Astrocyte of the spinal cord (primary cell): ENCODE data around the gene HSD17B11.
"Not testable (repeated sequence)": the region's sequence is repeated elsewhere in the genome, so short reads cannot be mapped to it uniquely, and the experiment has no call there.

Experiments
- DNase-seq: peaks from one replicate; pipeline ENCODE4 v3.0.0; 2011; ENCODE audit warnings: low read depth, low spot score
- H3K4me3 ChIP-seq: 2 replicates; pipeline ENCODE4 v1.5.1; 2011; ENCODE audit warnings: low read depth, mild to moderate bottlenecking, low read length, moderate library complexity
- in situ Hi-C: cut with HindIII; loops from 2 replicates; pipeline ENCODE4 v1.10.0; 2017; ENCODE audit warnings: low sequenced_read_pairs
- TF ChIP-seq, protein P1 (sequence below): IDR thresholded peaks from 2 replicates; pipeline ENCODE4 v1.5.1; 2012; ENCODE audit warnings: low read depth, mild to moderate bottlenecking, low read length, inconsistent platforms

Gene HSD17B11

DNA sequence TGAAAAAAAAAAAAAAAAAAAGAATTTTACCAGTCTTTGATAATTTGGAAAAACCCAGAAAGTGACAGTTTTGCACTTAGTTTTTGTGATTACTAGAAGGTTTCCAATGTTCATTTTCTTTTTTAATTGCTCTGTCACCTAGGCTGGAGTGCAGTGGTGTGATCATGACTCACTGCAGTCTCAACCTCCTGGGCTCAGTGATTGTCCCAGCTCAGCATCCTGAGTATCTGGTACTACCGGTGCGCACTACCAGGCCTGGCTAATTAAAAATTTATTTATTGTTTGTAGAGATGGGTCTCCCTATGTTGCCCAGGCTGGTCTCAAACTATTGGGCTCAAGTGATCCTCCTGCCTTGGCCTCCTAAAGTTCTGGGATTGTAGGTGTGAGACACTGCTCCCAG lies 34.7 kb upstream of the HSD17B11 start:
- in situ Hi-C loops: no loop called here
- no peak overlapping the region for H3K4me3 ChIP-seq
- no peak for DNase-seq
- TF ChIP-seq, protein P1, sequence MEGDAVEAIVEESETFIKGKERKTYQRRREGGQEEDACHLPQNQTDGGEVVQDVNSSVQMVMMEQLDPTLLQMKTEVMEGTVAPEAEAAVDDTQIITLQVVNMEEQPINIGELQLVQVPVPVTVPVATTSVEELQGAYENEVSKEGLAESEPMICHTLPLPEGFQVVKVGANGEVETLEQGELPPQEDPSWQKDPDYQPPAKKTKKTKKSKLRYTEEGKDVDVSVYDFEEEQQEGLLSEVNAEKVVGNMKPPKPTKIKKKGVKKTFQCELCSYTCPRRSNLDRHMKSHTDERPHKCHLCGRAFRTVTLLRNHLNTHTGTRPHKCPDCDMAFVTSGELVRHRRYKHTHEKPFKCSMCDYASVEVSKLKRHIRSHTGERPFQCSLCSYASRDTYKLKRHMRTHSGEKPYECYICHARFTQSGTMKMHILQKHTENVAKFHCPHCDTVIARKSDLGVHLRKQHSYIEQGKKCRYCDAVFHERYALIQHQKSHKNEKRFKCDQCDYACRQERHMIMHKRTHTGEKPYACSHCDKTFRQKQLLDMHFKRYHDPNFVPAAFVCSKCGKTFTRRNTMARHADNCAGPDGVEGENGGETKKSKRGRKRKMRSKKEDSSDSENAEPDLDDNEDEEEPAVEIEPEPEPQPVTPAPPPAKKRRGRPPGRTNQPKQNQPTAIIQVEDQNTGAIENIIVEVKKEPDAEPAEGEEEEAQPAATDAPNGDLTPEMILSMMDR: no peak

DNA sequence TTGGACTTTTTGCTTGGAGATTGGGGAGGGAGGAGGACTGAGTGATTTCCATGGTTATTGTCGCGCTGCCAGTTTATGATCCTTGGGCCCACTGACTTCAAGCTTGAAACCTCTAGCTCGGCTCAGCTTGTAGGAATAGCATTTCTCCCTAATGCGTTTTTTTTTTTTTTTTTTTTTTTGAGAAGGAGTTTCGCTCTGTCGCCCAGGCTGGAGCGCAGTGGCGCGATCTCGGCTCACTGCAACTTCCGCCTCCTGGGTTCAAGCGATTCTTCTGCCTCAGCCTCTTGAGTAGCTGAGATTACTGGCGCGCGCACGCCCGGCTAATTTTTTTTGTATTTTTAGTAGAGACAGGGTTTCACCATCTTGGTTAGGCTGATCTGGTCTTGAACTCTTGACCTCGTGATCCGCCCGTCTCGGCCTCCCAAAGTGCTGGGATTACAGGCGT lies 33.1 kb upstream of the HSD17B11 start:
- H3K4me3 ChIP-seq, in situ Hi-C loops, DNase-seq: not testable (repeated sequence)

DNA sequence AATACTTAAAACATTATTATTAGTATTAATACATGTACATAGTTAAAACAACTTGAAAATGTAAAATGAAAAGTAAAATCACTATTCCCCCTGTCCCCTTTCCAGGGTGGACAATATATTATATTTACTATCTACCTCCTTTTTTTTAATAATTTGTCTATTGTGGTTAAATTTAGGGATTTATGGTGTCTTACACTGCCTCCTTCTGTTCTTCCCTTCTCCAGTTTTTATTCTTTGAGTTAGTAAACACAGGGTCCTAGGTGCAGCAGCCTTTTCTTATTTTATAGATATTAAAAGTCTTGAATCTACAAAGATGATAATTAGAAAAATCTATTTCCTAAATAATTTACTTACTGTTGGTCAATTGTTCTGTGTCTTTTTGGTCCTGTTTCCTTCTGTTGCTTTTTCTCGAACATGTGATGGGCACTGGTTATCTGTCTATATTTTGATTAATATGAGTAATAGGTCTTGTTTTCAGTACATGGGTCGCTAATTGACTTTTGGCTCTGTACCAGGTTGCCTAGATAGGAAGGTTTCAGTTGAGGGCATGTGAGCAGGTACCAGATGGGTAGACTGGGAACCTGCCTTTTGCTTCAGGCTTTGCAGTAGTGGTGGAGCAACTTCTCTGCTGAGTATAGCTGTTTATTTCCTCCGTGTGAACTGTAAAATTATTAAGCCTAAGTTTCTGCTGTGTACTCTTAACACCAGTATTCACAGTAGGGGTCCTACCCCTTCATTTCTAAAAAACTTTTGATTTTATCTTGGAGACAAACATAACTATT lies 32.5 kb upstream of the HSD17B11 start:
- in situ Hi-C loops: no loop called here
- H3K4me3 ChIP-seq: peak overlapping the region; percentile 72
- TF ChIP-seq, protein P1: no peak
- DNase-seq: peak; percentile 14

DNA sequence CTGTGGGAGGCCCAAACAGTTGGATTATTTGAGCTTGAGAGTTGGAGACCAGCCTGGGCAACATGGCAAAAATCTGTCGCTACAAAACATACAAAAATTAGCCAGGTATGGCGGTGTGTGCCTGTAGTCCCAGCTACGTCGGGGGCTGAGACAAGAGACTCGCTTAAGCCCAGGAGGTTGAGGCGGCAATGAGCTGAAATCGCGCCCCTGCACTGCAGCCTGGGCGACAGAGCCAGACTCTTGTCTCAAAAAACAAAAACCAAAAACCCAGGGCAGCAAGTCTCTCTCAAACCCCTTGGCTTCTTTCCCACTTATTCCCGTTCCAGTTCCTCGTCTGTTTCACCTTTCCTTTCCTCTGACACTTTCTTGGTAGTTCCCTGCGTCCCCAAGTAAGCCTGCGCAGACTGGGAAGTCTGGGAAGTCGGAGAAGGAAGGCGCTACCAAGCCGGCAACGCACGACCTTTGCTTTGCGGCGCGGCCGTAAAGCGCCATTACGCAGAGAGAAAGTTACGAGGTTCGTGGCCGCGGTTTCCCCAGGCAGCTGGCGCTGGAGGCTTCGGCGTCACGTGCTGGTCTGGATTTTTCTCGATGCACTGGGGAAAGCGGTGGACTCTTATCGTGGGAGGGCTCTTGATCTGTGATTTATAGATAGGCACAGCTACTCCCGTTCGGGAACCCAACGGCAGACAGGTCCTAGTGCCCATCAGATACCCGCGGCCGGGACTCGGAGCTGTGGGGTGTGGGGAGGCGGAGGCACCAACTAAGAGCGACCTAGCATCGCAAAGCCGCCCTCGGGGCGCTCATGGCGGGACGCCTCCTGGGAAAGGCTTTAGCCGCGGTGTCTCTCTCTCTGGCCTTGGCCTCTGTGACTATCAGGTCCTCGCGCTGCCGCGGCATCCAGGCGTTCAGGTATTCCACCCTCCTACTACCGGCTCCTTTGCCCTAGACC lies 31.4 kb upstream of the HSD17B11 start, which contains the start of gene NUDT9:
TSS of gene NUDT9 (plus strand) at position 470 of the 949 bp plus-strand sequence. CDS start at position 803, 333 bp downstream.
- peak; percentile 98 for DNase-seq
- H3K4me3 ChIP-seq: peak within 1 kb of the TSS; percentile 72
- in situ Hi-C loops: no loop called here
- TF ChIP-seq, protein P1: no peak

DNA sequence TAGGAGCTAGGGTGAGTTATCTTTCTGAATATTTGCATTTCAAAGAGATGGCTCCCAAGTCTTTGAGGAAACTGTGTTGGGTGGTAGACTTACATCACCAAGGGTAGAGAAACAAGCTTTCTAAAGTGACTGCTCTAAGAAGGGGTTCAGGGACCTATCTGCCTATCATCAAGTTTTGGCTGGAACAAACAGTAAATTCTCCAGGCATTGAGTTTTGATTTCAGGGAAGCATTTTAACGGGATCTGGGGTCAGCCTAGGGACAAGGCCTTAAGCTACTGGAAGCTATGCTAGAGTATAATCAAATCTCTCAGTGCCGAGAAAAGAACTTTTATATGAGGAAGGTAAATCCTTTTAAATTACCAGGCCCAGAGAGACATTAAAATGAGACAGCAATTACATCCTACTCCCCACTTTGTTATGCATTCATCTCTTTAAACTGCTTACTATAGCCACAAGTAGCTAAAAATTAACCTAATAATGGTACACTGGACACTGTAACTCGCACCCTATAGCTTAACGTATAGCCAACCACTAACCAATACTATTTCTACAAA lies 29.4 kb upstream of the HSD17B11 start:
- in situ Hi-C loops: no loop called here
- TF ChIP-seq, protein P1: no peak
- H3K4me3 ChIP-seq: no peak overlapping the region
- no peak for DNase-seq

DNA sequence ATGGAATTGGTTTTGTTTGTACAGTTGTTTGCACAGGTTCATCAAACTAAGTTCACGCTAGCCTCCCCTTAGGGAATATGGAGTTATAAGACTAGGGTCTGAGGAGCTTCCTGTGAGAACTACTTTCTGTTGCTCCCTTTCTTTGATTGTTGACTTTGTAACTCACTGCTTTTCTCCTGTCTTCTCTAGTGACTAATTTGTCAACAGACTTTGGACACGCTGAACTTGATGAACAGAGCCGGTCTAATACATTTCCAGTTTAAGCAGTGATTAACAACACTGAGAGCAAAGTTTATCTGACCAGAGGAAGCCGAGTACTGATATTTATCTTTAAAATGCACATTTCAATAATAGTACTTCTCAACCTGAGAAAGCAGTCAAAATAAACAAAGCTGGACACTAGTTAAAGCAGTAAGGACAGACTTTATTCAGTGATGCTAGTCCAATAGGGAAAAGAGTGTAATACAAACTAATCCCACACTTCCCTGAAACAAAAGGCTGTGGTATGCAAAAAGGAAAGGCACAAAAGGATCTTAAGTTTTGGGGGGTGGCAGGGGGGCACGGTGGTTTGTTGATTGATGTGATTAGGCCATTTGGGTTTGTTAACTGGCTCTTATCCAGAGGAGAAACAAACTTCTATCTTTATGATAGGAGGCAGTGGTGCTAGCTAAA lies 28.7 kb upstream of the HSD17B11 start:
- DNase-seq: no peak
- in situ Hi-C loops: no loop called here
- TF ChIP-seq, protein P1: no peak

DNA sequence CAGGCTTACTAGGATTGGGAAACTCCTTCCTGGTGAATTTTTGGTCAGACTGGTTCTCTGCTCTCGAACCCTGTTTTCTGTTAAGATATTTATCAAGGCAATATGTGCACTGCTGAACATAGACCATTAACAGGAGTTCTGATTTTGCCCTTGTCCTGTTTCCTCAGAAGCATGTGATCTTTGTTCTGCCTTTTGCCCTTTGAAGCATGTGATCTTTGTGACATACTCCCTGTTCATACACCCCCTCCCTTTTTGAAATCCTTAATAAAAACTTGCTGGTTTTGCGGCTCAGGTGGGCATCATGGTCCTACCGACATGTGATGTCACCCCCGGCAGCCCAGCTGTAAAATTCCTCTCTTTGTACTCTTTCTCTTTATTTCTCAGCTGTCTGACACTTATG lies 27.4 kb upstream of the HSD17B11 start:
- in situ Hi-C loops, H3K4me3 ChIP-seq, DNase-seq: not testable (repeated sequence)

More for the DNA sequence above, 28.7 kb upstream of the HSD17B11 start:
- no peak overlapping the region for H3K4me3 ChIP-seq
